ENCODE measurements around the gene HNF4A. TPM values are rescaled to one million over a fixed set of nuclear protein-coding genes. Genes with fewer than 3 reads are reported as not detected.

Gene HNF4A
- total RNA-seq, 4 donors from 2014 or later: not detected

- TF ChIP-seq CTCF (IDR thresholded peaks at IDR 0.05; ENCODE audit: low read depth): no peak
Measured at GRCh38 chr20:44393608-44394451, 38.3 kb downstream of the HNF4A start.

- no peak for TF ChIP-seq CTCF (IDR thresholded peaks at IDR 0.05; ENCODE audit: low read depth)
Measured at GRCh38 chr20:44394452-44394701, 38.9 kb downstream of the HNF4A start.

- no peak for TF ChIP-seq CTCF (IDR thresholded peaks at IDR 0.05; ENCODE audit: low read depth)
Measured at GRCh38 chr20:44394702-44395460, 39.4 kb downstream of the HNF4A start.

- no peak for TF ChIP-seq CTCF (IDR thresholded peaks at IDR 0.05; ENCODE audit: low read depth)
Measured at GRCh38 chr20:44395461-44396340, 40.2 kb downstream of the HNF4A start.

- no peak for TF ChIP-seq CTCF (IDR thresholded peaks at IDR 0.05; ENCODE audit: low read depth)
Measured at GRCh38 chr20:44396369-44397130, 41.1 kb downstream of the HNF4A start.

GRCh38 chr20:44398335-44398734 lies 42.8 kb downstream of the HNF4A start:
- TF ChIP-seq CTCF (IDR thresholded peaks at IDR 0.05; ENCODE audit: low read depth): no peak

Measured in subcutaneous adipose tissue (tissue), 4 donors.